Stimulated activated CD8-positive, alpha-beta memory T cell treated with anti-CD3 and anti-CD28 coated beads, Interleukin-12 subunit alpha, Interleukin-12 subunit beta, amount 100 ng/mL, for 1 hour (primary cell): Measurements from ENCODE around the gene DMBX1.
A peak's percentile ranks its signal among the peaks of the same experiment; 100 is the strongest.

ENCODE experiments used
- DNase-seq: peaks from one replicate; pipeline ENCODE4 v3.0.0-alpha.2; 2020; ENCODE audit warnings: low read depth

DMBX1 gene

GRCh38 chr1:46526013-46526690 is 36.5 kb downstream of the DMBX1 start:
- DNase-seq = no peak

GRCh38 chr1:46526691-46527291 is 37.2 kb downstream of the DMBX1 start:
- no peak for DNase-seq

GRCh38 chr1:46527474-46528296 is 38.0 kb downstream of the DMBX1 start:
- peak; percentile 47 for DNase-seq

GRCh38 chr1:46528297-46528955 is 38.8 kb downstream of the DMBX1 start:
- no peak for DNase-seq

- DNase-seq = no peak
Measured at GRCh38 chr1:46529031-46529630, 39.5 kb downstream of the DMBX1 start.

GRCh38 chr1:46530311-46530710 is 40.7 kb downstream of the DMBX1 start:
- no peak for DNase-seq

GRCh38 chr1:46530791-46531409 is 41.3 kb downstream of the DMBX1 start:
- DNase-seq = no peak

- no peak for DNase-seq
Measured at GRCh38 chr1:46532095-46532494, 42.5 kb downstream of the DMBX1 start.

GRCh38 chr1:46532498-46533178 is 43.0 kb downstream of the DMBX1 start:
- DNase-seq = peak; percentile 57

GRCh38 chr1:46533179-46533864 is 43.7 kb downstream of the DMBX1 start:
- DNase-seq = no peak

- DNase-seq = no peak
Measured at GRCh38 chr1:46535063-46535462, 45.4 kb downstream of the DMBX1 start.

GRCh38 chr1:46536527-46536926 is 46.9 kb downstream of the DMBX1 start:
- DNase-seq = no peak

GRCh38 chr1:46537651-46538050 is 48.0 kb downstream of the DMBX1 start:
- no peak for DNase-seq

GRCh38 chr1:46538147-46538546 is 48.5 kb downstream of the DMBX1 start:
- no peak for DNase-seq
